NCI-H2227 (cell line): ENCODE data around the gene PEAR1.
A peak's percentile ranks its signal among the peaks of the same experiment; 100 is the strongest.

ENCODE experiments used
- DNase-seq: peaks from one replicate; lab custom pipeline; 2025; ENCODE audit not compliant: unreplicated experiment; lab: John Stamatoyannopoulos, UW

PEAR1 gene

DNA sequence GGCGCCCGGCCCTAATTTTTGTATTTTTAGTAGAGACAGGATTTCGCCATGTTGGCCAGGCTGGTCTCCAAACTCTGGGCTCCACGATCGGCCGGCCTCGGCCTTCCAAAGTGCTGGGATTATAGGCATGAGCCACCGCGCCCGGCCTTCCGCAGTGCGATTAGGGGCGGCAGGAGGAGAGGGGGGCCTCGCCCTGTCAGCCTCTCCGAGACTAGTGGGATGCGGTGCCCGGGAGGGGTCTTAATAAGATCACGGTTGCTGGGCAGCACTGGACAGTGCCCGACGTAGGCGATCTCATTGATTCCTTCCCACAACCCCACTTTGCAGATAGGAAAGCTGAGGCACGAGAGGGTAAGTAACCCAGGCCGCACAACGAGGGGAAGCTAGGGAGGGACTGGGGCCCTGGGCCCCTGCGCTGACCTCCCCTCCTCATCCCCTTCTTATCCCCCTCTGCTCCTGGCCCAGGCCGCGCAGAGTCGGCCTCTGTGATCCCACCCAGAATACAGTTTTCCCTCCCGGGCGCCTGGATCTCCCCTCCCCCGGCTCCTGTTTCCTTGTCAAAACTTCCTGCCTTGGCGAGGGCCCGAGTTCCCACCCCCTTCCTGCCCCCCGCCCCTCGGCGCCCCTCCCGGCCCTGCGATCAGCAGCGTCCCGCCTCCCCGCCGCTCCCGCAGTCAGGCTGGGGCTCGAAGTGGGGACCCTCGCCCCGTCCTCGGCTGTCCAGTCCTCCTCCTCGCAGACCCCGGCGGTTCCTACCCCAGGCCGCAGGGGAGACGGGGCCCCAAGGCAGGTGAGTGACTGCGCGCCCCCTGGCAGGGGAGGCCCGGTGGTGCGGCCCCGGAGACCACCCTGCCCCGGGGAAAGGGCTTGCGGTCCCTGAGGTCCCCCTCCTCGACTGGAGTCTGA lies at the start of gene PEAR1:
Gene PEAR1, plus strand, starts transcription at position 671 of the 906 bp plus-strand sequence. CDS start 10,209 bp downstream, outside the sequence.
- no peak for DNase-seq

- no peak for DNase-seq
Measured at GRCh38 chr1:156844102-156844501, 49.4 kb upstream of the PEAR1 start.

DNA sequence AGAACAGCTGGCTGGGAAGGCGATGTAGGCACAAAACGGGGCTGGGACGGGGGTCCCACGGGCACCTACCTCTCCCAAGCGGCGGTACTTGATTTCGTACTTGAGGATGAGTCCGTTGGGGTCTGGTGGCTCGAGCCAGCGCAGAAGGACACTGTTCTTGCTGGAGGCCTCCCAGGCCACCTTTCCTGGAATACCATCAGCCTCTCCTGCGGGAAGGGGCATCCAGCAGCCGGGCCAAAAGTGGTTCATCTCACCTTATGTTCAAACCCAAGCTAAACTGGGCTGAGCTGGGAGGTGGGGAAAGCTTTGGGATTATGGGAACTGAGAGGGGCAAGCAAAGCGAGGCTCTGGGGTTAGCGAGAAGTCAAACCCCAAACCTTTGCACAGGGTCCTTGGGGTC lies 48.9 kb upstream of the PEAR1 start:
- no peak for DNase-seq

DNA sequence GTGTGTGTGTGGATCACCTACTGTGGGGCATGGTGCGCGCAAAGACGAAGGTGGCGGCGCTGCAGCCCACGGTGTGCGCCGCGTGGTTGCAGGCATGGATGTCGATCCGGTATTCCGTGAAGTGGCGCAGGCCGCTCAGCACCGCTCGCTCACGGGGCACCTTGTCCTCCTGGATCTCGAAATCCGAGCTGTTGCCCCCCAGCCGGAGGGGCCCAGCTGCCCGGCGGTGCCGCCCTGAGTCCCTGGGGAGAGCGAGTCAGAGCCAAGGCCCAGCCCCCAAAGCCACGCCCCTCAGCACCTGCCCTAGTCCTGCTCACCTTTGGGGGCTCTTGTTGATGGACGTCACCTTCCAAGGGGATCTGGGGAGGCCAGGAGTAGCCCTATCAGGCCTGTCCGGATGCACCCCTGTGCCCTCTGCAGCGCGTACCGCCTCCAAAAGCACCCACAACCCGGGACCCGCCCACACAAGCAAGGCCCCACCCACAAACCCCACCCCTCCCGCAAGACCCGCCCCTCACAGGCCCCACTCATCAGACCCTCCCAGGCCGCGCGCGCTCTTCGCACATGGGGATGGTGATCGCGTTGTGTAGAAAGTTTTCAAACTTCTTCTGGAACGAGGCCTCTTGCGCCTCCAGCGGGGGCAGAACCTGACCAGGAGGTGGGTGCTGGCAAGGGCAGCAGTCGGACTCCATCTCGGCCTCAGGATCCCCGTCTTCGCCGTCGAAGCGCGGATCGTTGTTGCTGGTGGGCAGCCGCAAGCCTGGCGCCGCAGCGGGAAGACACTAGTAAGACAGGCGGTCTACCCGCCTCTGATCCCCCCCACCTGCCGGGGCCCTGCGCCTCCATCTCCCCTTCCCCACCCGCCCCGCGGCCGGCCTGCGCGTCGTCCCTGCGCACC lies 48.2 kb upstream of the PEAR1 start:
- DNase-seq = no peak

DNA sequence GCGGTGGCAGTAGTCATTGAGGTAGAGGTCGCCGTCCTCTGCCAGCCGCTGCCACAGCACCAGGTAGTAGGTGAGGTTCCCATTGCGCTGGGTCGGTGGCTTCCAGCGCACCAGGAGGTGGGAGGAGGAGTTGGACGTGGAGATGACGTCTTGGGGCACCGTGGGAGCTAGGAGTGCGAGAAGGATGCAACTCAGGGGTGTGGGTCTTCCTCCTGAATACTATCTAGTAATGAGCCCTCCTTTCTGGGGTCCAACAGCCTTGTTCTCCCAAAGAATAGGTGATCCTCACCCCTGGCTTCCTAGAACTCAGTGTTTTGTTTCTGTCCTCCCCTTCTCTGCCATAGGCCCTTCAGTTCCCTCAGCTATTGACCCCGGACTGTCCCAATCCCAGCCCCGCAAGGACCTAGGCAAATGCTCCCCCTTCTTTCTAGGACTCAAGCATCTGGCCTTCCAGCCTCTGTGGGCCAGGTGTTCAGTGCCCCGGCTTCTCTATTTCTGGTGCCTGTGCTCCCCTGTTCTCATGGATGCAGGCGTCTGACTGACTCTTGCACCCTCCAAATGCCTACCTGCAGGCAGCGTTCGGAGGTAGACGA lies 47.5 kb upstream of the PEAR1 start:
- no peak for DNase-seq

DNA sequence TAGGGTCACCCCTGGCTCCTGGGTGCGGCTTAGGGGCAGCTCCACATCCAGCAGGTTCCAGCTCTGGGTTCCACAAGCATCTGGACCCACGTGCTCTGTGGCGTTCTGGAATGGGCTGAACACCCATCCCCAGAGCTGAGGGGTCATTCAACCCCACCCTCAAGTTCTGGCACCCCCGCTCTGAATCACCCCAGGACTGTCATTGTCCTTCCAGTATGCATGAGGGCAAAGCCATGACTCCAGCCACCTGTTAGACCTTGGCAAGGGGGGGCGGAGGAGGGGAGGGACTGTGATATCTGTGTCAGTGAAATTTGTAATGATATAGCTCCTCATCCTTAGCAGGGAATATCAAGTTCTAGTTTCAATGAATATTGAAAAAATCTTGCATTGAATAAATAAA lies 46.9 kb upstream of the PEAR1 start:
- no peak for DNase-seq

DNA sequence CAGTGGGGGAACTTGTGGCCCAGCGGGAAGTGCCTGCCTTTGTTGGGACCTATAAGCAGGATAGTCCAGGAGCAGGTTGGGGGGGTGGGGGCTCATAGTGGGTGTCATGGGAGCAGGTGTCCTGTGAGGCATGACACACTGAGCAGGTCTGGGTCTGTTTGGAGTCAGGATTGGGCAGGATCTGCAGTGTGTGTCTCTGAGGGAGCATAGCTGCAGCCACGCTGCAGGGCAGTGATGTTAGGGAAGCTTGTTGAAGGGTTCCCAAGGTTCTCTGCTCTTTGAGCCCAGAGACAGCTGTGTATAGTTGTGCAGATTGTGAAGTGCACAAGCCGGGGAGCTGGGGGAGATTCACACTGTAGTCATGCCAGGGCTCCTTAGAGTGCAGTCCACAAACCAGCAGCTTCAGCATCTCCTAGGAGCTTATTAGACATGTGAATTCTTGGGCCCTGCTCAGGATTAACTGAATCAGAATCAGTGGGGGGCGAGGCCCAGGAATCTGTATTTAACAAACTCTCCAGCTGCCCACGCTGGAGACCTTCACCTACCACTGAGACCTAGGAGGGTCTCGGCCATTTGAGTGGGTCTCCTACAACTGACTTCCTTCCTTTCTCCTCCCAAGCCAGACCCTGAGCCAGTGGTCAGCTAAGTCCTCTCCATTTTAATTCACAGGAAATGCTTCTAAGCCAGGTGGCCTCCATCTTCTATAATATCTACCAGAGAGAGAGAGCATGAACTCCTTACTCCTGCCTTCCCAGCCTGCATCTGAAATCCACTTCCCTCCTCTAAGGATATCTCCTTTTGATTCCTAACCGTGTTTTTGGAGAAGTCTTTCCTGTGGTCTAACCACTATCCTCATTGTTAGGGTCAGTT lies 45.7 kb upstream of the PEAR1 start:
- DNase-seq = no peak

GRCh38 chr1:156848461-156849150 lies 44.9 kb upstream of the PEAR1 start:
- no peak for DNase-seq

DNA sequence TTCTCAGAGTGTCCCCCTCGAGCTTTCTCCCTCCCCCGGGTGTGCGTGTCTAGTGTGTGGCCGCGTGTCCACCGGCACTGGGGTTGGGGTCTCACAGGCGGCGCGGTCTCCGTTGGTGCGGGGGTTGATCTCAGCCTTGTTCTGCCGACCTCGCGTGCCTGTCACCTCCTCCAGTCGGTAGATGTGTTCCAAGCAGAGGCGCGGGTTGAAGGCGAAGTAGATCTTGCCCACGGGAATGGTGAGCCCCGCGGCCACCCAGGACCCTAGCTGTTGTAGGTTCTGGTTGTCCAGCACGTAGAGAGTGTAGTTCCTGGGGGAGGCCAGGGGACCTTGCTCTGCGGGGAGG lies 44.4 kb upstream of the PEAR1 start:
- DNase-seq = no peak

DNA sequence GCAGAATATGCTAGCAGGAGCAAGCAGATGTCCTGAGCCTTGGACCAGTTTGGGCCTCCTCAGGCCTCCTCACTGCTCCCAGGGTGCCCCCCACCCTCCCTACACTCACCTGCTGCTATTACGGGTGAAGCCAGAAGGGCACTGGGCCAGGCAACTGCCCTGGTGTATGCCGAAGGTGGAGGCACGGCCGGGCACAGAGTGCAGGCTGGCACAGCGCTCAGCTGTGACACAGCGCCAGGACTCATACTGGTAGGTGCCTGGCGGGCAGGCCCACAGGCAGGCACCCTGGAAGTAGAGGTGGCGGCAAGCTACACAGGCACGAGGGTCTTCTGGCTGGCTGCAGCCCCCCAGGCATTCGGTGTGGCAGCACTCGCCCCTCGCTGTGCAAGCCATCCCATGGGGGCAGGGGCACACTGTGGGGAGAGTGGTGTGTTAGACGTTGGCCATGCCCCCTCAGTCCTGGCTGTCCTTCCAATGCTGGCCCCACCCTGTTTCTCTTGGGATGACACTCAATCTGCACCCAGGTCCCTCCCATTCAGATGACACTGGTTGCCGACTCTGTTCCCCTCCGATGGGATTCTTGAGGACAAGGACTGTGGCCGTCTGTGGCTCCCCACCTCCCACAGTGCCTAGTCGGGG lies 41.6 kb upstream of the PEAR1 start:
- DNase-seq = no peak

- DNase-seq = peak; percentile 81
Measured at GRCh38 chr1:156852418-156852874, 41.1 kb upstream of the PEAR1 start.

DNA sequence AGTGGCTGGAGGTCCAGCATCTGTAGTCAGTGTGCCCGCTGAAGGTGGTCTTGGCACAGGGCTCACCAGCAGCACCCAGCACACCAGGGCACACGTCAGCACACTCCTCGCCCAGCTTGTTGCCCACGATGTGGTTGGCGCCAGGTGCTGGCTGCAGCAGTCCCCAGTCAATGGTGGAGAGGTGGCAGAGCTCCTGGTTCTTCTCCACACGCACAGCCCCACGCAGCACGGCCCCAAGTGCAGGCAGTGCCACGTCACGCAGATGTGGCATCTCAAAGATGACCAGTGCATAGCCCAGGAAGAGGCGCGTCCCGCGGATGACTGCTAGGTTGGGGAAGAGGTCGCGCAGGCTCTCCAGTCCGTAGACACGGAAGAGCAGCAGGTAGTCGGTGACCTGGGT lies 39.8 kb upstream of the PEAR1 start:
- no peak for DNase-seq

GRCh38 chr1:156854634-156855033 lies 38.9 kb upstream of the PEAR1 start:
- no peak for DNase-seq

DNA sequence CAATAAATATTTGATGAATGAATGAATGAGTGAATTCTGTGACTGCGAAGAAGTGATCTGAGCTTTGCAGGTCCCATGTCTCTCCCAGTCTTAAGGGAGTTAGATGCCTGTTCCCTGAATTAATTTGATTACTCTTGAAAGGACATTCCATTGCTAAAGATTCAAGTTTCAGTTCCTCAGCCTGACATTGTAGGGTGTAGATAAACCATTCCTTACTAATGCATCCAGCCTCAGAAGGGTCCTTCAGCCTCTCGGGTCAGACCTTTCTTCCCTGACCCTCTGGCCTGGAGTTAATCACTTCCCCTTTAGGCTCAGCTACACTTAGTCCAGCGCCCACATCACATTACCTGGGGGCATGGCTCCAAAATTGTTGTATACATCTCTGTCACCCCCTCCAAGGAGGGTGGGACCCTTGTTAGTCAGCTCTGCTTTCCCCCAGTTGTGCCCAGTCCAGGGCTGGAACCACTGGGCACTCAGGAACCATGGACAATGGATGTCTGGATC lies 37.2 kb upstream of the PEAR1 start:
- DNase-seq = no peak

- no peak for DNase-seq
Measured at GRCh38 chr1:156857532-156857931, 36.0 kb upstream of the PEAR1 start.

DNA sequence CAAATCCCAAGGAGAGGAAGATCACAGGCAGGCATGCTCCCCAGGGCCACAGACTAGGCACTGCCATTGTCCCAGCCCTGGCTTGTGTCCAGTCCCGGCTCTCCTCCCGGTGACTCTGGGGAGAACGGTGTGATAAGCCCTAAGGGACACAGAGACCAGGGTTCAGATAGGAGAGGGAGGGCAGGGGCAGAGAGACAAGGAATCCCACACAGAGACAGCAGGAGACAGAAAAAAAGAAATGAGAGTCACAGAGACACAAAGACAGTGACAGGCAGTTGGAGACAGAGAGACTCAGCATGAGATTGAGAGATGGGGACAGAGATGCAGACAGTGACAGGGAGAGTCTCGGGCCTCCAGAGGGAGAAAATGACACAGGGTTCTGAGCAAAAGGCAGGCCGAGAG lies 35.0 kb upstream of the PEAR1 start:
- no peak for DNase-seq

GRCh38 chr1:156858959-156859522 lies 34.5 kb upstream of the PEAR1 start, which contains the start of gene INSRR:
TSS of gene INSRR (minus strand) at chr1:156859117. CDS start at chr1:156858621, 496 bp downstream.
- peak; percentile 49 for DNase-seq

GRCh38 chr1:156859523-156860112 lies 33.9 kb upstream of the PEAR1 start:
- DNase-seq = peak; percentile 49
